Lung microvascular endothelial cell (primary cell): Measurements from ENCODE around the gene CCDC86. TPM values are rescaled to one million over a fixed set of nuclear protein-coding genes. Genes with fewer than 3 reads are reported as not detected.

Experiments used
- DNase-seq, 2 donors: peaks; one replicate each; pipeline versions ENCODE4 v3.0.0 to v3.0.0-alpha.2; 2010; ENCODE audit warnings: low read depth in 2 of 2
- total RNA-seq: library from RNA; depleted of rRNA; stranded (reverse); fragments of >200 nt; gene quantifications from 2 replicates; pipeline ENCODE4 v1.2.1, GENCODE V29; 2014

CCDC86 gene
- total RNA-seq, 1 donor from 2014 or later, result 10.1 TPM

- DNase-seq, result no peak
Observed at GRCh38 chr11:60852982-60853950, 11.4 kb downstream of the CCDC86 start.

GRCh38 chr11:60854140-60854846 lies 12.4 kb downstream of the CCDC86 start:
- DNase-seq, result no peak

GRCh38 chr11:60854847-60855725 lies 13.2 kb downstream of the CCDC86 start:
- no peak for DNase-seq

- DNase-seq, result no peak
Observed at GRCh38 chr11:60855726-60856633, 14.1 kb downstream of the CCDC86 start, which contains the start of gene PTGDR2. Gene PTGDR2, minus strand, starts transcription at chr11:60855950. Its CDS starts 2,228 bp downstream, at chr11:60853722.

GRCh38 chr11:60857378-60858232 lies 15.7 kb downstream of the CCDC86 start:
- DNase-seq, result no peak

GRCh38 chr11:60858236-60858635 lies 16.3 kb downstream of the CCDC86 start:
- no peak for DNase-seq

- DNase-seq, result no peak
Observed at GRCh38 chr11:60858731-60859464, 17.0 kb downstream of the CCDC86 start.

- DNase-seq, result no peak
Observed at GRCh38 chr11:60859616-60860250, 17.8 kb downstream of the CCDC86 start.

- peak; percentile 21 to 27 for DNase-seq
Observed at GRCh38 chr11:60860943-60861342, 19.0 kb downstream of the CCDC86 start.

- DNase-seq, result no peak
Observed at GRCh38 chr11:60862171-60862570, 20.3 kb downstream of the CCDC86 start.

GRCh38 chr11:60863550-60864521 lies 21.9 kb downstream of the CCDC86 start:
- no peak for DNase-seq

- no peak for DNase-seq
Observed at GRCh38 chr11:60864856-60865513, 23.1 kb downstream of the CCDC86 start.

GRCh38 chr11:60866911-60867870 lies 25.3 kb downstream of the CCDC86 start, which contains the start of gene ZP1:
Gene ZP1, plus strand, starts transcription at chr11:60867542. Its CDS starts 20 bp downstream, at chr11:60867562.
- DNase-seq, result no peak

- no peak for DNase-seq
Observed at GRCh38 chr11:60867871-60868681, 26.2 kb downstream of the CCDC86 start.
